ENCODE results near the gene TP53RK. TPM values are rescaled to one million over a fixed set of nuclear protein-coding genes. Genes with fewer than 3 reads are reported as not detected.

The TP53RK gene
- total RNA-seq, 4 donors from 2014 or later, result 12.4 to 26.7 (median 18.3) TPM

DNA sequence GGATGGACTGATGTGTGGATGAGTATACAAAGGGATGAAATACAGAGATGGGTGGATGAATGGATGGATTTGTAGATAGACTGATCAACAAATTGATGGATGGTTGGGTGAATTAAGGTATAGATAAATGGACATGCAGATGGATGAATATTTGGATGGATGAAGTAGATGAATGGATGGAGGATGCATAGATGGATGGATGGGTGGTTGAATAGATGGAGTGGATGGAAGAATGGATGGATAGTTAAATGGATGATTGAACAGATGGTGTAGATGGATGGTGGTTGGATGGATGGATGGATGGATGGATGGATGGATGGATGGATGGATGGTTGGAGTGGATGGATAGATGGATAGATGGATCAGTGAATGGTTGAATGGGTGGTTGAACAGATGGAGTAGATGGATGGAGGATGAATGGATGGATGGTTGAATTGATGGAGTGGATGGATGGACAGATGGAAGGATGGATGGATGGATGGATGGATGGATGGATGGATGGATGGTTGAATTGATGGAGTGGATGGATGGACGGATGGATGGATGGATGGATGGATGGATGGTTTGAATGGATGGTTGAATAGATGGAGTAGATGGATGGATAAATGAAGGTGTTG, 35.2 kb upstream of the TP53RK start:
- H3K9me3 ChIP-seq, result no peaks in the 10 kb centered on the region
- in situ Hi-C loops (cut with MboI; ENCODE audit: low pct_ligation_motif_present in 1 of 4, low pct_unique_long_range_greater_than_20kb in 1 of 4, low sequenced_read_pairs in 3 of 4), result no loop called here
- no peaks in the 10 kb centered on the region for H3K36me3 ChIP-seq
- TF ChIP-seq POLR2A (IDR thresholded peaks at IDR 0.05) (no peak), EP300 (IDR thresholded peaks at IDR 0.05; ENCODE audit: low read depth) (no peak), POLR2AphosphoS5 (IDR thresholded peaks at IDR 0.05) (no peak)
- TF ChIP-seq, protein P1, sequence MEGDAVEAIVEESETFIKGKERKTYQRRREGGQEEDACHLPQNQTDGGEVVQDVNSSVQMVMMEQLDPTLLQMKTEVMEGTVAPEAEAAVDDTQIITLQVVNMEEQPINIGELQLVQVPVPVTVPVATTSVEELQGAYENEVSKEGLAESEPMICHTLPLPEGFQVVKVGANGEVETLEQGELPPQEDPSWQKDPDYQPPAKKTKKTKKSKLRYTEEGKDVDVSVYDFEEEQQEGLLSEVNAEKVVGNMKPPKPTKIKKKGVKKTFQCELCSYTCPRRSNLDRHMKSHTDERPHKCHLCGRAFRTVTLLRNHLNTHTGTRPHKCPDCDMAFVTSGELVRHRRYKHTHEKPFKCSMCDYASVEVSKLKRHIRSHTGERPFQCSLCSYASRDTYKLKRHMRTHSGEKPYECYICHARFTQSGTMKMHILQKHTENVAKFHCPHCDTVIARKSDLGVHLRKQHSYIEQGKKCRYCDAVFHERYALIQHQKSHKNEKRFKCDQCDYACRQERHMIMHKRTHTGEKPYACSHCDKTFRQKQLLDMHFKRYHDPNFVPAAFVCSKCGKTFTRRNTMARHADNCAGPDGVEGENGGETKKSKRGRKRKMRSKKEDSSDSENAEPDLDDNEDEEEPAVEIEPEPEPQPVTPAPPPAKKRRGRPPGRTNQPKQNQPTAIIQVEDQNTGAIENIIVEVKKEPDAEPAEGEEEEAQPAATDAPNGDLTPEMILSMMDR (IDR thresholded peaks at IDR 0.05), result no peak
- no peaks in the 10 kb centered on the region for H3K4me1 ChIP-seq
- intact Hi-C loops (cut with DNase I; ENCODE audit: low total_unique reads), result no loop called here
- DNase-seq, result no peak
- H3K4me3 ChIP-seq, result no peak overlapping the region
- H3K27me3 ChIP-seq, result no peaks in the 10 kb centered on the region
- WGBS, 2 donors (ENCODE audit: low coverage in 1 of 2), result 38 to 70% methylated on average over 1 of the region's 1 CpG
- no peak overlapping the region for H3K27ac ChIP-seq

DNA sequence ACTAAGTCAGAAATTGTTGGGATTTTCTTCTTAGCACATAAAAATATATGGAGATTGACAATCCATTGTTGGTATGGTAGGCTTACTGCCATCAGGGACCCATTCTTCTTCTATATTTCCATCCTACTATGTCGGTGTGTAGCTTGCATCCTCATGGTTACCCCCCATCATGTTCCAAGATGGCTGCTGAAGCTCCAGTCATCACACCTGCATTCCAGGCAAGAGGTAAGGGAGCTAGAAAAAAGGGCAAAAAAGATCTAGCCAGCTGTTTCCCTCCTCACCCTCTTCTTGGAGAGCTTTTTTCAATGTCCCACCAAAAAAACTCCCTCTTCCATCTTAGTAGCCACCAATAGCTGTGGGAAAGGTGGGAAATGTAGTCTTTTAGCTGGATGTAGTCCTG, 33.8 kb upstream of the TP53RK start:
- 77 to 100% methylated on average over 1 of the region's 1 CpG for WGBS, 2 donors (ENCODE audit: low coverage in 1 of 2)
- H3K9me3 ChIP-seq, result no peaks in the 10 kb centered on the region
- TF ChIP-seq, protein P1 (IDR thresholded peaks at IDR 0.05), result no peak
- TF ChIP-seq EP300 (IDR thresholded peaks at IDR 0.05; ENCODE audit: low read depth) (no peak), POLR2A (IDR thresholded peaks at IDR 0.05) (no peak), POLR2AphosphoS5 (IDR thresholded peaks at IDR 0.05) (no peak)
- H3K4me1 ChIP-seq, result no peaks in the 10 kb centered on the region
- no peak overlapping the region for H3K4me3 ChIP-seq
- intact Hi-C loops (cut with DNase I; ENCODE audit: low total_unique reads) (no loop called here), in situ Hi-C loops (cut with MboI; ENCODE audit: low pct_ligation_motif_present in 1 of 4, low pct_unique_long_range_greater_than_20kb in 1 of 4, low sequenced_read_pairs in 3 of 4) (no loop called here)
- no peak for DNase-seq
- H3K27ac ChIP-seq, result no peak overlapping the region
- H3K27me3 ChIP-seq, result no peaks in the 10 kb centered on the region
- H3K36me3 ChIP-seq, result no peaks in the 10 kb centered on the region

DNA sequence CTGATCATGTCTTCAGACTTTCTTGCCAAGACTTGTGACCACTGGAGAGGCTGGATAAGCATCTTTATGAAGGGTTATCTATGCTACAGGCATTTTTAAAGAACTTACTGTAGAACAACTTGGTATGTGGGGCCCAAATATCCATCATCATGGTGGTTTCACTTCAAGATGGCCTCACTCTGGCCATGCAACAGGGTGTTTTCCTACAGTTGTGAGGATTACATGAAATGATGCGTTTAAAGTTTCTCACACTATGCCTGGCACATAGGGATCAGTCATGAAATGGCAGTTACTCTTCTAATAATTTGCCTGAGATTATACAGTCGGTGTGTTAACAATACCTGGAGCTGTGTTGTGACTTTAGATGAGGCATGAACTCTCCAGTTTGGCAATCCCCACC, 33.2 kb upstream of the TP53RK start:
- 86% methylated on average over 2 of the region's 2 CpGs; no CpG with 5 or more reads in 1 of the 2 donors for WGBS, 2 donors (ENCODE audit: low coverage in 1 of 2)
- DNase-seq, result no peak
- Histone ChIP-seq H3K4me3 (no peak overlapping the region), H3K36me3 (no peaks in the 10 kb centered on the region), H3K4me1 (no peaks in the 10 kb centered on the region), H3K9me3 (no peaks in the 10 kb centered on the region), H3K27me3 (no peaks in the 10 kb centered on the region), H3K27ac (no peak overlapping the region)
- TF ChIP-seq POLR2A (IDR thresholded peaks at IDR 0.05) (no peak), EP300 (IDR thresholded peaks at IDR 0.05; ENCODE audit: low read depth) (no peak), POLR2AphosphoS5 (IDR thresholded peaks at IDR 0.05) (no peak)
- TF ChIP-seq, protein P1 (IDR thresholded peaks at IDR 0.05), result no peak
- intact Hi-C loops (cut with DNase I; ENCODE audit: low total_unique reads) (no loop called here), in situ Hi-C loops (cut with MboI; ENCODE audit: low pct_ligation_motif_present in 1 of 4, low pct_unique_long_range_greater_than_20kb in 1 of 4, low sequenced_read_pairs in 3 of 4) (no loop called here)

- in situ Hi-C loops (cut with MboI; ENCODE audit: low pct_ligation_motif_present in 1 of 4, low pct_unique_long_range_greater_than_20kb in 1 of 4, low sequenced_read_pairs in 3 of 4) (no loop called here), intact Hi-C loops (cut with DNase I; ENCODE audit: low total_unique reads) (no loop called here)
- Histone ChIP-seq H3K36me3 (no peaks in the 10 kb centered on the region), H3K27ac (no peak overlapping the region), H3K27me3 (no peaks in the 10 kb centered on the region), H3K4me3 (no peak overlapping the region), H3K9me3 (no peaks in the 10 kb centered on the region), H3K4me1 (no peaks in the 10 kb centered on the region)
- no peak for DNase-seq
- 60 to 94% methylated on average over 1 of the region's 1 CpG for whole genome bisulfite sequencing, 2 donors (ENCODE audit: low coverage in 1 of 2)
- TF ChIP-seq POLR2A (IDR thresholded peaks at IDR 0.05), result no peak
- TF ChIP-seq EP300 (IDR thresholded peaks at IDR 0.05; ENCODE audit: low read depth), result no peak
- TF ChIP-seq, protein P1 (IDR thresholded peaks at IDR 0.05), result no peak
These were observed 32.2 kb upstream of the TP53RK start for GRCh38 chr20:46721476-46721875.

All from transverse colon (tissue), 4 donors.